ENCODE measurements around the gene DNM3. TPM values are rescaled to one million over a fixed set of nuclear protein-coding genes. Genes with fewer than 3 reads are reported as not detected.

Gene DNM3
- total RNA-seq, 1 experiment from 2014 or later = 0.71 TPM

- Histone ChIP-seq H3K27ac (ENCODE audit: low read depth, low read length, poor library complexity, severe bottlenecking) (no peak overlapping the region), H3K9me3 (ENCODE audit: low read depth, low read length, poor library complexity, severe bottlenecking) (no peaks in the 10 kb centered on the region), H3K36me3 (ENCODE audit: insufficient read depth, low read length, poor library complexity, severe bottlenecking) (no peaks in the 10 kb centered on the region), H3K4me1 (ENCODE audit: insufficient read depth, low read length, poor library complexity, severe bottlenecking) (no peaks in the 10 kb centered on the region), H3K27me3 (replicated peaks; ENCODE audit: insufficient read depth, low read depth, low read length, poor library complexity) (no peaks in the 10 kb centered on the region), H3K4me3 (ENCODE audit: low read depth, low read length, poor library complexity, severe bottlenecking) (no peak overlapping the region)
- intact Hi-C loops (cut with micrococcal nuclease; ENCODE audit: unreplicated experiment) = no loop called here
- ChIA-PET POLR2A (ENCODE audit: low non-redundant PET) (no interaction called here), CTCF (no interaction called here)
- no peak for DNase-seq (ENCODE audit: low spot score)
- TF ChIP-seq EZH2 (IDR thresholded peaks at IDR 0.05; ENCODE audit: borderline replicate concordance, low read depth, low read length, poor library complexity, severe bottlenecking) (no peak), CTCF (conservative IDR thresholded peaks at IDR 0.05; ENCODE audit: low read depth, low read length) (no peak)
- BruUV-seq (replicated peaks) = no TSS peak
Measured at GRCh38 chr1:172283766-172284165, 442.5 kb downstream of the DNM3 start.

- BruUV-seq (replicated peaks) = no TSS peak
- TF ChIP-seq EZH2 (IDR thresholded peaks at IDR 0.05; ENCODE audit: borderline replicate concordance, low read depth, low read length, poor library complexity, severe bottlenecking) (no peak), CTCF (conservative IDR thresholded peaks at IDR 0.05; ENCODE audit: low read depth, low read length) (no peak)
- H3K27me3 ChIP-seq (replicated peaks; ENCODE audit: insufficient read depth, low read depth, low read length, poor library complexity) = no peaks in the 10 kb centered on the region
- DNase-seq (ENCODE audit: low spot score) = no peak
- H3K27ac ChIP-seq (ENCODE audit: low read depth, low read length, poor library complexity, severe bottlenecking) = no peak overlapping the region
- no peaks in the 10 kb centered on the region for H3K36me3 ChIP-seq (ENCODE audit: insufficient read depth, low read length, poor library complexity, severe bottlenecking)
- POLR2A ChIA-PET (ENCODE audit: low non-redundant PET) = no interaction called here
- H3K9me3 ChIP-seq (ENCODE audit: low read depth, low read length, poor library complexity, severe bottlenecking) = no peaks in the 10 kb centered on the region
- no peak overlapping the region for H3K4me3 ChIP-seq (ENCODE audit: low read depth, low read length, poor library complexity, severe bottlenecking)
- intact Hi-C loops (cut with micrococcal nuclease; ENCODE audit: unreplicated experiment) = no loop called here
- no peaks in the 10 kb centered on the region for H3K4me1 ChIP-seq (ENCODE audit: insufficient read depth, low read length, poor library complexity, severe bottlenecking)
- CTCF ChIA-PET = no interaction called here
Measured at GRCh38 chr1:172286629-172287076, 445.4 kb downstream of the DNM3 start.

- TF ChIP-seq EZH2 (IDR thresholded peaks at IDR 0.05; ENCODE audit: borderline replicate concordance, low read depth, low read length, poor library complexity, severe bottlenecking) (no peak), CTCF (conservative IDR thresholded peaks at IDR 0.05; ENCODE audit: low read depth, low read length) (no peak)
- Histone ChIP-seq H3K9me3 (ENCODE audit: low read depth, low read length, poor library complexity, severe bottlenecking) (no peaks in the 10 kb centered on the region), H3K4me1 (ENCODE audit: insufficient read depth, low read length, poor library complexity, severe bottlenecking) (no peaks in the 10 kb centered on the region), H3K27ac (ENCODE audit: low read depth, low read length, poor library complexity, severe bottlenecking) (no peak overlapping the region), H3K4me3 (ENCODE audit: low read depth, low read length, poor library complexity, severe bottlenecking) (no peak overlapping the region), H3K27me3 (replicated peaks; ENCODE audit: insufficient read depth, low read depth, low read length, poor library complexity) (no peaks in the 10 kb centered on the region), H3K36me3 (ENCODE audit: insufficient read depth, low read length, poor library complexity, severe bottlenecking) (no peaks in the 10 kb centered on the region)
- no TSS peak for BruUV-seq (replicated peaks)
- CTCF ChIA-PET = no interaction called here
- POLR2A ChIA-PET (ENCODE audit: low non-redundant PET) = no interaction called here
- intact Hi-C loops (cut with micrococcal nuclease; ENCODE audit: unreplicated experiment) = no loop called here
- DNase-seq (ENCODE audit: low spot score) = no peak
Measured at GRCh38 chr1:172287208-172287607, 445.9 kb downstream of the DNM3 start.

All from A673 (cell line).